DOHH2 (cell line): Measurements from ENCODE around the gene TTC21A.
A peak's percentile ranks its signal among the peaks of the same experiment; 100 is the strongest.

Experiments used
- H3F3A ChIP-seq: fragments of 200-600 bp; sonication (generic), shearing (Covaris generic); 2 replicates; pipeline ENCODE4 v1.6.0; 2016; ENCODE audit warnings: antibody characterized with exemption, mild to moderate bottlenecking; ENCODE audit not compliant: control insufficient read depth, insufficient read depth
- H3K27ac ChIP-seq: fragments of 200-600 bp; sonication (generic); 2 replicates; pipeline ENCODE4 v1.5.1; 2014; ENCODE audit warnings: low read depth, mild to moderate bottlenecking, low read length, moderate library complexity
- H3K27me3 ChIP-seq: fragments of 200-600 bp; sonication (generic); 2 replicates; pipeline ENCODE4 v1.6.1; 2014; ENCODE audit warnings: mild to moderate bottlenecking, low read length, mixed read lengths; ENCODE audit not compliant: control insufficient read depth
- H3K36me3 ChIP-seq: fragments of 200-600 bp; sonication (generic); 2 replicates; pipeline ENCODE4 v1.6.1; 2014; ENCODE audit warnings: mild to moderate bottlenecking, low read length, moderate library complexity, mixed read lengths; ENCODE audit not compliant: control insufficient read depth
- H3K4me1 ChIP-seq: fragments of 200-600 bp; sonication (generic); 2 replicates; pipeline ENCODE4 v1.6.1; 2014; ENCODE audit warnings: mild to moderate bottlenecking, low read length, mixed read lengths; ENCODE audit not compliant: control insufficient read depth
- H3K4me2 ChIP-seq: fragments of 200-600 bp; sonication (generic); 2 replicates; pipeline ENCODE4 v1.6.0; 2014; ENCODE audit warnings: mild to moderate bottlenecking, low read length, moderate library complexity
- H3K4me3 ChIP-seq: fragments of 200-600 bp; sonication (generic); 2 replicates; pipeline ENCODE4 v1.5.1; 2014; ENCODE audit warnings: mild to moderate bottlenecking, low read length, mixed read lengths
- H3K79me2 ChIP-seq: fragments of 200-600 bp; sonication (generic); 2 replicates; pipeline ENCODE4 v1.6.1; 2014; ENCODE audit warnings: mild to moderate bottlenecking, low read length, mixed read lengths; ENCODE audit not compliant: control insufficient read depth
- H3K9me2 ChIP-seq: fragments of 200-600 bp; sonication (generic); replicated peaks from 2 replicates; pipeline ENCODE4 v1.6.1; 2014; ENCODE audit warnings: mild to moderate bottlenecking, low read length, mixed read lengths; ENCODE audit not compliant: control insufficient read depth
- H3K9me3 ChIP-seq: fragments of 200-600 bp; sonication (generic); 2 replicates; pipeline ENCODE4 v1.6.1; 2014; ENCODE audit warnings: antibody characterized with exemption, low read length, mixed read lengths; ENCODE audit not compliant: control insufficient read depth, insufficient read depth
- H4K20me1 ChIP-seq: fragments of 200-600 bp; sonication (generic); 2 replicates; pipeline ENCODE4 v1.6.0; 2014; ENCODE audit warnings: low read depth, mild to moderate bottlenecking, antibody characterized with exemption, low read length, moderate library complexity; ENCODE audit not compliant: control insufficient read depth, insufficient read depth
- EZH2phosphoT487 ChIP-seq: fragments of 200-600 bp; sonication (generic); IDR thresholded peaks from 2 replicates; pipeline ENCODE4 v1.6.1; 2017; ENCODE audit warnings: borderline replicate concordance, mild to moderate bottlenecking, antibody characterized with exemption, low read length, moderate library complexity, mixed read lengths
- TF ChIP-seq, protein P1 (sequence below): fragments of 200-600 bp; sonication (generic); IDR thresholded peaks from one replicate; pipeline ENCODE4 v1.5.1; 2014; ENCODE audit warnings: antibody characterized with exemption, mild to moderate bottlenecking, low read depth, low read length; ENCODE audit not compliant: poor library complexity, severe bottlenecking

Gene TTC21A

GRCh38 chr3:39067286-39067685 lies 40.2 kb upstream of the TTC21A start:
- H4K20me1 ChIP-seq: no peaks in the 10 kb centered on the region
- H3K9me3 ChIP-seq: no peaks in the 10 kb centered on the region
- H3K4me1 ChIP-seq: peaks cover 6% of the 10 kb centered on the region
- H3K27me3 ChIP-seq: no peaks in the 10 kb centered on the region
- no peak overlapping the region for H3K4me3 ChIP-seq
- no peaks in the 10 kb centered on the region for H3K9me2 ChIP-seq
- no peaks in the 10 kb centered on the region for H3F3A ChIP-seq
- no peak overlapping the region for H3K4me2 ChIP-seq
- peaks cover 32% of the 10 kb centered on the region for H3K36me3 ChIP-seq
- peaks cover 7% of the 10 kb centered on the region for H3K79me2 ChIP-seq
- no peak for TF ChIP-seq EZH2phosphoT487
- TF ChIP-seq, protein P1, sequence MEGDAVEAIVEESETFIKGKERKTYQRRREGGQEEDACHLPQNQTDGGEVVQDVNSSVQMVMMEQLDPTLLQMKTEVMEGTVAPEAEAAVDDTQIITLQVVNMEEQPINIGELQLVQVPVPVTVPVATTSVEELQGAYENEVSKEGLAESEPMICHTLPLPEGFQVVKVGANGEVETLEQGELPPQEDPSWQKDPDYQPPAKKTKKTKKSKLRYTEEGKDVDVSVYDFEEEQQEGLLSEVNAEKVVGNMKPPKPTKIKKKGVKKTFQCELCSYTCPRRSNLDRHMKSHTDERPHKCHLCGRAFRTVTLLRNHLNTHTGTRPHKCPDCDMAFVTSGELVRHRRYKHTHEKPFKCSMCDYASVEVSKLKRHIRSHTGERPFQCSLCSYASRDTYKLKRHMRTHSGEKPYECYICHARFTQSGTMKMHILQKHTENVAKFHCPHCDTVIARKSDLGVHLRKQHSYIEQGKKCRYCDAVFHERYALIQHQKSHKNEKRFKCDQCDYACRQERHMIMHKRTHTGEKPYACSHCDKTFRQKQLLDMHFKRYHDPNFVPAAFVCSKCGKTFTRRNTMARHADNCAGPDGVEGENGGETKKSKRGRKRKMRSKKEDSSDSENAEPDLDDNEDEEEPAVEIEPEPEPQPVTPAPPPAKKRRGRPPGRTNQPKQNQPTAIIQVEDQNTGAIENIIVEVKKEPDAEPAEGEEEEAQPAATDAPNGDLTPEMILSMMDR: no peak
- H3K27ac ChIP-seq: no peak overlapping the region

DNA sequence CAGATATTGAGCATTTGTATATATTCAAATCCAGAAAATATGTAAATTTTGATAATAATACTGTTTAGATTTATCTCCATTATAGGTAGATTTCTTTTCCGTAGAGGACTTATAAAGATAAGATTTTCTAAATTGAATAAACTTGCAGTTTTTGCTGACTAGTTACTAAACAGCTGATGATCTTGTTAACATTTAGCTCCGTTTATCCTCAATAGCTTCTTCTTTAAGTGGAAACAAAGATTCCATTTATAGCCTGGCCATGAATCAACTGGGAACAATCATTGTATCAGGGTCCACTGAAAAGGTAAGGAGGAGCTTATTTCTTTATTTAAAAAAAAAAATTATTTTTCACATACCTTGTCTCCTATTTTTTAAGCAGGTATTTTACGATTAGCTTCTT lies 38.9 kb upstream of the TTC21A start:
- no peaks in the 10 kb centered on the region for H3K79me2 ChIP-seq
- no peak overlapping the region for H3K4me3 ChIP-seq
- H4K20me1 ChIP-seq: no peaks in the 10 kb centered on the region
- TF ChIP-seq, protein P1: no peak
- TF ChIP-seq EZH2phosphoT487: no peak
- peaks cover 6% of the 10 kb centered on the region for H3K4me1 ChIP-seq
- H3K27me3 ChIP-seq: no peaks in the 10 kb centered on the region
- no peaks in the 10 kb centered on the region for H3F3A ChIP-seq
- H3K36me3 ChIP-seq: peaks cover 38% of the 10 kb centered on the region
- no peak overlapping the region for H3K27ac ChIP-seq
- no peaks in the 10 kb centered on the region for H3K9me3 ChIP-seq
- no peaks in the 10 kb centered on the region for H3K9me2 ChIP-seq
- H3K4me2 ChIP-seq: no peak overlapping the region

DNA sequence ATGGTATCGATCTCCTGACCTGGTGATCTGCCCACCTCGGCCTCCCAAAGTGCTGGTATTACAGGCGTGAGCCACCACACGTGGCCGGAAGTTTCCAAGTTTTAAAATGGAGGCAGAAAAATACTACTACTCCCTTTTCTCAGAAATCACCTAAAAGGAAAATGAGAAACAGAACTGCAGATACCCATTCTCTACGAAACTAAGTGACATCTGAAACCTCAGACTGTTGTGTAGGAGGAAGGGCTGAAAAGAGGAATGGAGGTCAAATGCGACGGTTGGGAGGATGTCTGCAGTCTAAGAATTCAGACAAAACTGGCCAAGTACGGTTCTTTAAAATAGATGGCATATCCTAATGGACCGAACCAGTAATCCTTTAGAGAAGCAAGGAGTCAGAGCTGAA lies 31.6 kb upstream of the TTC21A start:
- H3K4me1 ChIP-seq: no peaks in the 10 kb centered on the region
- peaks cover 45% of the 10 kb centered on the region for H3K36me3 ChIP-seq
- H3K4me2 ChIP-seq: no peak overlapping the region
- no peaks in the 10 kb centered on the region for H3K79me2 ChIP-seq
- H3K9me2 ChIP-seq: no peaks in the 10 kb centered on the region
- no peak for TF ChIP-seq EZH2phosphoT487
- TF ChIP-seq, protein P1: no peak
- no peaks in the 10 kb centered on the region for H3K9me3 ChIP-seq
- no peaks in the 10 kb centered on the region for H3K27me3 ChIP-seq
- no peaks in the 10 kb centered on the region for H3F3A ChIP-seq
- no peaks in the 10 kb centered on the region for H4K20me1 ChIP-seq
- H3K27ac ChIP-seq: no peak overlapping the region
- H3K4me3 ChIP-seq: no peak overlapping the region

- no peak overlapping the region for H3K4me2 ChIP-seq
- H3K79me2 ChIP-seq: no peaks in the 10 kb centered on the region
- no peaks in the 10 kb centered on the region for H4K20me1 ChIP-seq
- TF ChIP-seq, protein P1: peak; percentile 34
- TF ChIP-seq EZH2phosphoT487: no peak
- H3K4me1 ChIP-seq: no peaks in the 10 kb centered on the region
- H3K27ac ChIP-seq: no peak overlapping the region
- H3K4me3 ChIP-seq: no peak overlapping the region
- H3K9me2 ChIP-seq: no peaks in the 10 kb centered on the region
- H3K36me3 ChIP-seq: peaks cover 29% of the 10 kb centered on the region
- no peaks in the 10 kb centered on the region for H3F3A ChIP-seq
- no peaks in the 10 kb centered on the region for H3K27me3 ChIP-seq
- no peaks in the 10 kb centered on the region for H3K9me3 ChIP-seq
Observed at GRCh38 chr3:39079530-39079929, 27.9 kb upstream of the TTC21A start.
